NCI-H2196 treated with DMSO at 0.1 percent for 48 hours (cell line): ENCODE data around the gene SYT9.
"Not testable (repeated sequence)": the region's sequence is repeated elsewhere in the genome, so short reads cannot be mapped to it uniquely, and the experiment has no call there.

ENCODE experiments used
- DNase-seq: peaks from one replicate; lab custom pipeline; 2025; ENCODE audit not compliant: unreplicated experiment; lab: John Stamatoyannopoulos, UW

The SYT9 gene

DNA sequence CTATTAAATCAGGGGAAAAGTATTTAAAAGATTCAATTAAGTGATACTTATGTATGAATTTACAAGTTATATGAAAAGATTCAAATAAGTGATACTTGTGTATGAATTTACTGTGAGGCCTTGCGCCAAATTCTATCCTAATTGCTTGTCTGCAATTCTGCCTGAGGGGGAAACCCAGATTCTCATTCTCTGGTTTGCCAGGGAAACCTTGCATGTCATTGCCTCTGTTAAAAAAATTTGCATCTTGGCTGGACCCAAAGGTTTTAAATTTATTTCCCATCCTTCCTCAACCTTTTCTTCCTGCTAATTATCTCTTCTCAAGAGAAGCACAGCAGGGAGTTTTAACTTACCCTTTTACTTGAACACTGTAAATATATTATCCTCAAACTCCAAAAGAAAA lies 247.4 kb downstream of the SYT9 start:
- no peak for DNase-seq

DNA sequence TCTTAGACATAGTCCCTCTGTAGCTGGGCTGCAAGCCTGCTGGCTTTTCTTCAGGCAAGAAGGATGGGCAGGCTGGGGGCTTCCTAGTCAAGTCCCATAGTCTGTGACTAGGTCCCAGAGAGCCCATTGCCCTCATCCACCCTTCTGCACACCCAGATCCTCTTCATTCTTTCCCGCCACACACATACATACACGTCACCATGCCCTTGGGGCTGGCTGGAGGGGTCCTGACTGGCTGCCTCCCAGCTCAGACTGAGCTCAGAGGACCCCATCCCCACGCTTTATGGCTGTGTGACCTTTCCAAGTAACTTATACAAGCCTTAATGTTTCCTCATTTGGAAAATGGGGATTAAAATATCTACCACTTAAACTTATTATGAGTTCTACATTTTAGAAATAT lies 248.5 kb downstream of the SYT9 start:
- DNase-seq: no peak

DNA sequence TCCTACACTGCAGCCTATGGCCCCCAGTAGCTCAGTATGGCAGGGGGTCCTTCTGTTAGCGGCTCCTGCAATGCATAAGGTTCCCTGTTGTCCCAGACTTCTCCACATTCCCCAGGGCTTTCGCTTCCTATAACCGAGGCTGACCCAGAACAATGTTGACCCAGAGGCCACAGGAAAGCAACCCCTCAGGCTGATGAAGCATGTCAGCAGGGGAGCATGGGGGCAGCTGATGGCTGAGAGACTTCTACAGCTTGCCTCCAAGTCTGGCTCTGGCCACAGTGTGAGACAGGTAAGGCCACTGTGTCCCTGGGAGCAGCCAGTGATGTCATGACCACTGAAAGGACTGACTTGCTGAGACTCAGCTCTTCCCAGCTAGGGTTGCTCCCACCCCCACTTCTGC lies 249.5 kb downstream of the SYT9 start:
- DNase-seq: no peak

DNA sequence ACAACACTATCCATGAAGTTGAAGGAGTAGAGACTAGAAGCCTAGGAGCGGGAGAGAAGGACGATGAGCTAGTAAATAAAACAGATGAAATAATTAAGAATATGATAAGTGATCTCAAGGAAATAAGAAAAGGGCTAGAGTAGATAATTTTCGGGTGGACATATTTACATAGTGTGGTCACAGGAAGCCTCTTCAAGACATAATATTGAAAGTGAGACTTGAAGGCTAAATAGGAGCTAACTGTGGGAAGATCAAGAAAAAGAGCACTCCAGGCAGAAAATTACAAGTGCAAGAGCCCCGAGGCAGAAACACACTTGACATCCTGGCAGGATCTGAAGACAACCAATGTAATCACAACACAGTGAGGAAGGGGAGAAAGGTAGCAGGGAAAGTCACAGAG lies 250.2 kb downstream of the SYT9 start:
- no peak for DNase-seq

DNA sequence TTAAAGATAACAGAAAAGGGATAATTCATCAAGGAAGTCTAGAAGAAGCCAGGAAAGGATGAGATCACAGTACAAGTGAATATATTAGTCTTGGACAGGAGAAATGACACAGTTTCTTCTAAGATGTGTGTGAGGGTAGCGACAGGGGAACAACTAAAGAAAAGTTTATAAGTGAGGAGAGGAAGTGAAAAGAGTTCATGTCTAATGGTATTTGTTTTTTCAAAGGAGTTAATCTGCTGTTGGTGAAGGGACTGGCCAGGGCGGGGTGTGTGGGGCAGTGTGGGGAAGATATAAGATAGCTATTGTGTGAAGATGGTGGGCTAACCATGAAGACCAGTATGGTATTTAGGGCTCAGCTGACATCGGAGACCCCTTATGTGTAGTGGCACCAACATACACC lies 254.5 kb downstream of the SYT9 start:
- DNase-seq: no peak

DNA sequence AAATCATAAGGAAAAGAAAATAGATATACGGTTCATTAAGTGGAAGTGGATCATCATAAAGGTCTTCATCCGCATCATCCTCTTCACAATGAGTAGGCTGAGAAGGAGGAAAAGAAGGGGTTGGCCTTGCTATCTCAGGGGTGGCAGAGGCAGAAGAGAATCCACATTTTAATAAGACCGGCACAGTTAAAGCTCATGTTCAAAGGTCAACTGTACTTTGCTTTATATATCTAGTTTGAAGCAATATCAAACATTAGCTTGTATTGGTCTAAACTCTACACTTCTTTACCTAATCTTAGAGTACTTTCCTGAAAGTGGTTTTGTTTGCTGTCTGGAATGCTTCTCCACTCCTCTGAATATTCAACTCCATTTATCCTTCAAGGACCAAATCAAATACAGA lies 256.4 kb downstream of the SYT9 start:
- DNase-seq: no peak

DNA sequence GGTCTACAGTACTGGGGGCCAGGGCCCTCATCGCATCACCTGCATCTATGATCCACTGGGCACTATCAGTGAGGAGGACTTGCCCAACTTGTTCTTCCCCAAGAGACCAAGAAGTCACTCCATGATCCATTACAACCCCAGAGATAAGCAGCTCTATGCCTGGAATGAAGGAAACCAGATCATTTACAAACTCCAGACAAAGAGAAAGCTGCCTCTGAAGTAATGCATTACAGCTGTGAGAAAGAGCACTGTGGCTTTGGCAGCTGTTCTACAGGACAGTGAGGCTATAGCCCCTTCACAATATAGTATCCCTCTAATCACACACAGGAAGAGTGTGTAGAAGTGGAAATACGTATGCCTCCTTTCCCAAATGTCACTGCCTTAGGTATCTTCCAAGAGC lies 258.3 kb downstream of the SYT9 start:
- DNase-seq: no peak

DNA sequence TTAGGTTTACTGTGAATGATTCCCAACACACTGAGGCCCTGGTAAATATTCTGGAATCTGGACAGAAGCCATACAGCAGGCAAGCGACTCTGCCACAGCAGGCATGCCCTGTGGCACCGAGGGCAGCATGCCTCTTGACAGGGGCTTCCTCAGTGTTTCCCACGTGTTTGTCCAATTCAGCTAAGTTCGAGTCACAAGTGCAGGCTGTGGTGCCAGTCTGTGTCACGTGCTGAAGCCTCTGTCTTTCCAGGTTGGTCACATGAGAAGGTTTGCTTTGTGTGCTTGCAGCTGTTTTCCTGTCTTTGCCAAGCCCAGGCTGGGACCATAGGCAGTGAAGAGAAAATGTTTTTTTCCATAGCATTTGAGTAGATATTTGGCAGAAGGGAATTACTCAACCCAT lies 259.7 kb downstream of the SYT9 start:
- DNase-seq: peak; percentile 84

DNA sequence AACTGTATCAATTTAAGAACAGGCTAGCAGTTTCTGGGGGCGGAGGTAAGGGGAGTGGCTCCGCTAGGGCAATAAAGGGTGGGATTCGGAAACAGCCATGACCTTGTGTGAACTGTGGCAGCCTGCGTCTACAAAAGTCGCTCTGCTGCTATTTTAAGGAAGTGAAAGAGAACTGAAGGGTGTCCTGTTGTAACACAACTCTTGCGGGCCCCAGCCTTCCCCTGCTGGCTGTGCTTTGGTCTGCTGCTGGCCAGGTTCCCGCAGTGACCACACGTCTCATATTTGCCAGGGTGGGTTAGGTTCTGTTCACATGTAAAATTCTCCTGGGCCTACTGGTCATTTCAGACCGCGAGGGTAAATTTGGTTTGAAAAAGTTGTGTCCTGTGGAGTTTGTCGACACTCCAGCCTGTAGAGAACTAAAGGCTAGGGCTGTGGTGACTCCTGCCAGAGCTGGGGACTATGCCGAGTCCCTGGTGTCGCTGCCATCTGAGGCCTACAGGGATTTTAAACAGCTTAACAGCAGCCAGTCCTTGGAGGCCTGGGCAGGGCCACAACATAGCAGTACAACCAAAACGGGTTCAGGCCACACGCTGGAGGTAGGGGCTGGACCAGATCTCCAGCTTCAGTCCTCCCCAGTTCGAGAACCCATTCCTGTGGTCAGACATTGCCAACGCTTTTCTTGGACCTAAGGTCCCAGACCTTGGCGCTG lies 261.0 kb downstream of the SYT9 start:
- no peak for DNase-seq

DNA sequence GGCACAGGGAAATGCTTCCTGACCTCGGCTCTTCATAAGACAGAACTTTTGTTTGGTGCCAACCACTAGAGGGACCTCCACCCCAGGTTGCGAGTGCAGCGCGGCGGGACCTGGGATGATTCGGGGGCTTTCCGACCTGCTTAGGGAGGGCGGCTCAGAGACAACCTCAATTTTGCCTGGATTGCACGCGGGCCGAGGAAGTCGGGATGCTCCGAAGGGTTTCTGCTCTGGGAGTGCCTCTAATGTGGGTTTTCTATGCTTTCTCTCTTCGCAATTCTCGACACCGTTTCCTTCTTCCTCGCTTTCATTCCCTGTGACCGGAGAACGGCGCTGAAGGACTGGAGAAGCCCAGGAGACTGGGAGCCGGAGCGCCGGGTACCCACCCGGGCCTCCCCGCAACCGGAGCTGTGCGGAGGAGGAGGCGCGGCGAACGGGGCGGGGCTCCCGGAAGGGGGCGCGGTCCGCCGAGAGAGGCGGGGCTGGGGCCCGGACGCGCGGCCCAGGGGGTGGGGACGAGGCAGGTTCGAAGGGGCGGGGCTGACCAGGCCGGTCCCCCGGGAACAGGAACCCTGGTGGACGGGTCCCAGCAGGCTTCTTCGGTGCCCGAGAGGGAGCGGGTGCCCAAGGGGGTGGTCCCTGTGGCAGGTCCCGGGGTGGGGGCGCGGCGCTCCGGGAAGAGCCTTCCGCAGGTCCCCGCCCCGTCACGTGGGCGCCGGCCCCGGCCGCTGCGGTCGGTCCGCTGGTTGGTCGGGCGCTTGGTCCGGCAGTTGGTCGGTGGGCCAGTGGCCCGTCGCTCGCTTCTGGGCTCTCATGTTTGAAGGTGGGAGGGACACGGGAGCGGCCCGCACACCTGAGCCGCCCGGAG lies 261.8 kb downstream of the SYT9 start, which contains the start of gene PPFIBP2:
Gene PPFIBP2 (plus strand): TSS at position 766 of the 865 bp plus-strand sequence. CDS start 35,477 bp downstream, outside the sequence.
- peak; percentile 84 for DNase-seq

DNA sequence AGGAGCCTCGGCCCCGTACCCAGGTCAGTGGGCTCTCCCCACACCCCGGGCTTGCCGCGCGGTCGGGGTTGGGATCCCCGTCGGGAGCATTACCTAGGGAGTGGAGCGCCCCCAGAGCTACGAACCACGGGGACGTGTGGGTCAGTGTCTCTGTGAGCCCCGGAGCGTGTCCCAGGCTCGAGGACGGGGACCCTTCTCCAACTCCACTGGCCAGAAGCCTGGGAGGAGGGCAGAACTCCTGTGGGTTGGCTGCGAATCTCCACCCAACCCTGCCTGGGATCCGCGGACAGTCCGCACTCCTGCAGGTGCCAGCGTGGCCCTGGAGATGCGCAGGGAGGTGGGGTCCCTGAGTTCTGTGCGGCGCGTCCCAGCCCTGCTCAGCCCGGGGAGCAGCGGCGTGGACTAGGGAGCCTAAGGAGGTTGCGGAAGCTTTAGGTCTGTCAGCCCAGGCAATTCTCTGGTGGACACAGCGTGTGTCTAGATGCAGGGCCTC lies 262.4 kb downstream of the SYT9 start:
- no peak for DNase-seq

DNA sequence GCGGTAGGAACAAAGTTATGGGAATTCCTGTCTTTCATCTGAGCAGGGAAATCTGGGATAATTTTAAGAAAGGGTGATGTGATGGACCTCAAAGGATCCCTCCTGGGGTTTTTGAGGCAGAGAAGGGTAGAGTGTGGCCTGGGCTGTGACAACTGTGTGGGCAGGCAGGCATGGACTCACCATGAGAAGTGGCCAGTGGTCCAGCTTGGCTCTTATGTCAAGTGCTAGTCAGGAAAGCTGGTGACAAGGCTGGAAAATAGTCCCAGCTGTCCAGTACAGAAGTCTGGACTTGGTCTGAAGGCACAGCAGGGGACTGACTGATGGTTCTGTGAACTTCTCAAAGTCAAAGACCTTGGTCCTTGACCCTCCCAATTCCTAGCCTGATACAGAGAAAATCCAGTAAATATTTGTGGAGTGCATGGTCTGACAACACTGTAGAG lies 263.8 kb downstream of the SYT9 start:
- DNase-seq: no peak

DNA sequence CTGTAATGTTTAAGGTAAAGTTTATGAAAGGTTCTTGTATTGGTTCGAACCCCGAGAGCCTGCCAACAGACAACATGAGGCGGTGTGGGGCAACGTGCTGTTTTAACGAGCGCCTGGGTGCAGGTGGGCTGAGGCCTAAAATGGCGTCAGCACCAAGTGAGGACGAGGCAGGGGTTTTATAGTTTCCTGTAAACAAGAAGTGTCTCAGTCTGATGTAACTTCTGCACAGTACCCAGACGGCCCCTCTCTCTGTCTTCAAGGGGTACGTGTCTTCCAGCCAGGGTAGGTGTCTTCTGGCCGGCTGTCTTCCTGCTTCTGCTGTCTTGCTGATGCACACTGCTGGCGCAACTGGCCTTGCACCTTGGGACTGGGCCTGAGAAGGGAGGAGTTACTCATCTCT lies 264.8 kb downstream of the SYT9 start:
- DNase-seq: no peak

DNA sequence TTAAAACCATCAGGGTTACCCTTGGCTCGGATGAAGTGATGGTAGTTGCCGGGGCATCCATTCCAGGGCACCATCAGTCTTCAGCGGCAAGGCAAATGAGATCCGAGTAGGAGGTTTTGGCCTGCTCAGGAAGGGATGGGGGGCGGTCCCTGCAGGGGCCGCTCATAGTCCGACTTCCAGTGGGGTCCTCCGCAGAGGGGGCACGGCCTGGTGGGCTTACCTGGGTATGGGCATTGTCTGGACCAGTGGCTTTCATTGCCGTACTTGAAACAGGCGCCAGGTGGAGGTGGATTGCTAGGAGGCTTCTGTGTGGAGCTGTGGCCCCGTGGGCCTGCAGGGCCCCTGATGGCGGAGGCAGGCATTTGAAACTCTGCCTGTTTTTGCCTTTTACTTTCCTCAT lies 266.0 kb downstream of the SYT9 start:
- not testable (repeated sequence) for DNase-seq
